ENCODE measurements around the gene MEFV.

DNA sequence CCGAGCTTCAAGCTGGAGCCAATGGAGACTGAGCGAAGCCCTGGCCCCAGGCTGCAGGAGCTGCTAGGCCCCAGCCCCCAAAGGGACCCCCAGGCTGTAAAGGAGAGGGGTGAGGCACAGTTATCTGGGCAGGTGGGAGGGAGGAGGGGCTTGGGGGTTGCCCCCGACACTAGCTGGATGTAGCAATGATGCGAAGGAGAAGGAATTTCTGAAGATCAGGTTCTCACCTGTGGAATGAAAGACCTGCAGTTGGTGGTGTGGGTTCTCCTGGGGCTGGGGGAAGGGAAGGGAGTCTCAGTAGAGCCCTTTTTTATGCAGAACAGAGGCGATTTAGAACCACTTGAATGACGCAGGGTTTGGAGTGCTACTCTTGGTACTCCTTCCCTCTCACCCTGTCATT, 28.7 kb upstream of the MEFV start:
- TF ChIP-seq, protein P1, sequence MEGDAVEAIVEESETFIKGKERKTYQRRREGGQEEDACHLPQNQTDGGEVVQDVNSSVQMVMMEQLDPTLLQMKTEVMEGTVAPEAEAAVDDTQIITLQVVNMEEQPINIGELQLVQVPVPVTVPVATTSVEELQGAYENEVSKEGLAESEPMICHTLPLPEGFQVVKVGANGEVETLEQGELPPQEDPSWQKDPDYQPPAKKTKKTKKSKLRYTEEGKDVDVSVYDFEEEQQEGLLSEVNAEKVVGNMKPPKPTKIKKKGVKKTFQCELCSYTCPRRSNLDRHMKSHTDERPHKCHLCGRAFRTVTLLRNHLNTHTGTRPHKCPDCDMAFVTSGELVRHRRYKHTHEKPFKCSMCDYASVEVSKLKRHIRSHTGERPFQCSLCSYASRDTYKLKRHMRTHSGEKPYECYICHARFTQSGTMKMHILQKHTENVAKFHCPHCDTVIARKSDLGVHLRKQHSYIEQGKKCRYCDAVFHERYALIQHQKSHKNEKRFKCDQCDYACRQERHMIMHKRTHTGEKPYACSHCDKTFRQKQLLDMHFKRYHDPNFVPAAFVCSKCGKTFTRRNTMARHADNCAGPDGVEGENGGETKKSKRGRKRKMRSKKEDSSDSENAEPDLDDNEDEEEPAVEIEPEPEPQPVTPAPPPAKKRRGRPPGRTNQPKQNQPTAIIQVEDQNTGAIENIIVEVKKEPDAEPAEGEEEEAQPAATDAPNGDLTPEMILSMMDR (conservative IDR thresholded peaks at IDR 0.05; ENCODE audit: low read length), result no peak
- TF ChIP-seq EZH2phosphoT487 (IDR thresholded peaks at IDR 0.05; ENCODE audit: borderline replicate concordance, low read depth, low read length), result no peak
